NT2/D1 (cell line): ENCODE measurements around the gene CEBPG.

Experiments
- SUZ12 ChIP-seq: IDR thresholded peaks from 2 replicates; pipeline ENCODE4 v1.6.1; 2011; ENCODE audit not compliant: insufficient read length, insufficient read depth; ENCODE audit errors: extremely low read depth
- YY1 ChIP-seq: IDR thresholded peaks from 2 replicates; pipeline ENCODE4 v1.6.1; 2011; ENCODE audit not compliant: insufficient read length, insufficient read depth
- ZNF274 ChIP-seq: IDR thresholded peaks from 2 replicates; pipeline ENCODE4 v1.6.1; 2011; ENCODE audit warnings: mild to moderate bottlenecking, low read depth, low read length

GRCh38 chr19:33325920-33326319 lies 47.6 kb upstream of the CEBPG start:
- TF ChIP-seq SUZ12 (no peak), YY1 (no peak), ZNF274 (no peak)
